ENCODE data around the gene CYS1. TPM values are rescaled to one million over a fixed set of nuclear protein-coding genes. Genes with fewer than 3 reads are reported as not detected.

Gene CYS1
- total and polyA plus RNA-seq, 2 donors (not counting 3 experiments of a cell fraction or from before 2014, with no cell fraction given) = not detected

GRCh38 chr2:10028988-10029874, 51.0 kb downstream of the CYS1 start:
- intact Hi-C loops (cut with micrococcal nuclease) = loop anchor here (5.0 kb wide), 1 partner anchor 217 kb away; no protein-coding TSS in a partner anchor
- BruUV-seq (replicated peaks) = no TSS peak
- ChIA-PET POLR2A (no interaction called here), CTCF (interaction anchor here (1.1 to 16.1 kb wide), 8 partner anchors 11 to 258 kb away, joined by 3 to 151 read pairs (median 4); no protein-coding TSS in a partner anchor)
- TF ChIP-seq, protein P1, sequence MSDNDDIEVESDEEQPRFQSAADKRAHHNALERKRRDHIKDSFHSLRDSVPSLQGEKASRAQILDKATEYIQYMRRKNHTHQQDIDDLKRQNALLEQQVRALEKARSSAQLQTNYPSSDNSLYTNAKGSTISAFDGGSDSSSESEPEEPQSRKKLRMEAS (IDR thresholded peaks at IDR 0.05; ENCODE audit: insufficient read depth, insufficient read length) = no peak
- TF ChIP-seq POLR2AphosphoS5 (IDR thresholded peaks at IDR 0.05; ENCODE audit: insufficient read depth, low read depth, low read length) = no peak
- no peak for TF ChIP-seq JUN (IDR thresholded peaks at IDR 0.05; ENCODE audit: borderline replicate concordance, insufficient read depth, insufficient read length, low read depth)
- TF ChIP-seq CTCF (IDR thresholded peaks at IDR 0.05; ENCODE audit: extremely low read depth in 1 of 2, insufficient read depth in 1 of 2, low read depth in 1 of 2, low read length in 2 of 2) = no peak
- TF ChIP-seq FOS (IDR thresholded peaks at IDR 0.05; ENCODE audit: borderline replicate concordance, insufficient read depth, low read length) = no peak
- TF ChIP-seq MYC (IDR thresholded peaks at IDR 0.05; ENCODE audit: low read depth, low read length) = no peak
- no peak for TF ChIP-seq GATA2 (IDR thresholded peaks at IDR 0.05; ENCODE audit: insufficient read depth, insufficient read length, low read depth, low read length)
- no peak for TF ChIP-seq EZH2 (IDR thresholded peaks at IDR 0.05; ENCODE audit: borderline replicate concordance, low read depth, low read length, severe bottlenecking)
- TF ChIP-seq POLR2A (IDR thresholded peaks at IDR 0.05; ENCODE audit: low read depth, low read length) = no peak
- Histone ChIP-seq H3K27me3 (ENCODE audit: control insufficient read depth in 2 of 2, insufficient read depth in 2 of 2, low read length in 2 of 2) (no peaks in the 10 kb centered on the region), H2AFZ (ENCODE audit: low read depth, low read length) (peak overlapping the region; percentile 88), H3K9me1 (replicated peaks; ENCODE audit: control insufficient read depth, extremely low read depth, insufficient read depth, low read length) (no peaks in the 10 kb centered on the region), H3K4me2 (ENCODE audit: insufficient read depth, low read length) (no peak overlapping the region), H3K9me3 (replicated peaks; ENCODE audit: control insufficient read depth, insufficient read depth, low read length) (no peaks in the 10 kb centered on the region), H3K9ac (replicated peaks; ENCODE audit: extremely low read depth, insufficient read depth, low read length) (peak overlapping the region; percentile 20), H3K36me3 (ENCODE audit: control insufficient read depth in 2 of 2, extremely low read depth in 1 of 2, insufficient read depth in 2 of 2, low read length in 2 of 2) (no peaks in the 10 kb centered on the region), H3K4me1 (ENCODE audit: control insufficient read depth, extremely low read depth, insufficient read depth, low read length) (peaks cover 7% of the 10 kb centered on the region), H4K20me1 (replicated peaks; ENCODE audit: control insufficient read depth, extremely low read depth, insufficient read depth, low read length) (no peaks in the 10 kb centered on the region), H3K27ac (ENCODE audit: insufficient read depth, low read depth, low read length) (no peak overlapping the region), H3K79me2 (ENCODE audit: control insufficient read depth, insufficient read depth, low read length) (no peaks in the 10 kb centered on the region), H3K4me3 (replicated peaks in 1 of 3; ENCODE audit: insufficient read depth in 1 of 3, low read depth in 1 of 3, low read length in 3 of 3) (no peak overlapping the region)
- DNase-seq (ENCODE audit: low read depth, low spot score) (peak; percentile 19), FAIRE-seq (peak; percentile 75)
- dilution Hi-C loops (cut with MboI; ENCODE audit: extremely low pct_ligation_motif_present, low sequenced_read_pairs) = no loop called here

Measured in endothelial cell of umbilical vein (primary cell).